ENCODE data around the gene NOP53.
"Not testable (repeated sequence)": the region's sequence is repeated elsewhere in the genome, so short reads cannot be mapped to it uniquely, and the experiment has no call there.

The NOP53 gene

DNA sequence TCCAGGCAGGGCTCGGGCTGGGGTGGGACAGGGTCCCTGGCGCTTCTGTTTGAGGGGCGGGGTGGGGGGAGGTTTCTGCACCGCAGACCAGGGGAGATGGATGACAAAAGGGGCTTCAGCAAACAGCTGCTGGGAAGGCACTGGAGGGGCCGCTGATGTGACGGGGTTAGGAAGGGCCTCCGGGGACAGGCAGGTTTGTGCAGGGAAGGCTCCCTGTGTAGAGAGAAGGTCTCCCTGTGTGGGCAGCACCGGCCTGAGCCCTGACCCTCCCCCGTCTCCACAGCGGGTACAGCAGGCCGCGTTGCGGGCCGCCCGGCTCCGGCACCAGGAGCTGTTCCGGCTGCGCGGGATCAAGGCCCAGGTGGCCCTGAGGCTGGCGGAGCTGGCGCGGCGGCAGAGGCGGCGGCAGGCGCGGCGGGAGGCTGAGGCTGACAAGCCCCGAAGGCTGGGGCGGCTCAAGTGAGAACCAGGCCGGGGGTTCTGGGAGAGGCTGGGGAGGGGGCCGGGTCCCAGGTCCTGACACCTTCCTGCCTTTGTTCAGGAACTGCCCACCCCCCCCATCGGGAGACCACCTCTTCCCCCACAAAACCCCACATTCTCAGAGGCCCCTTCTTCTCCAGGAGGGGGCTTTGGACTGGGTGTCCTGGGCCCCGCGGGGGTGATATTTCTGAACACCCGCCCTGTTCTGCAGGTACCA lies 9.9 kb downstream of the NOP53 start:
- DNase-seq: no peak

DNA sequence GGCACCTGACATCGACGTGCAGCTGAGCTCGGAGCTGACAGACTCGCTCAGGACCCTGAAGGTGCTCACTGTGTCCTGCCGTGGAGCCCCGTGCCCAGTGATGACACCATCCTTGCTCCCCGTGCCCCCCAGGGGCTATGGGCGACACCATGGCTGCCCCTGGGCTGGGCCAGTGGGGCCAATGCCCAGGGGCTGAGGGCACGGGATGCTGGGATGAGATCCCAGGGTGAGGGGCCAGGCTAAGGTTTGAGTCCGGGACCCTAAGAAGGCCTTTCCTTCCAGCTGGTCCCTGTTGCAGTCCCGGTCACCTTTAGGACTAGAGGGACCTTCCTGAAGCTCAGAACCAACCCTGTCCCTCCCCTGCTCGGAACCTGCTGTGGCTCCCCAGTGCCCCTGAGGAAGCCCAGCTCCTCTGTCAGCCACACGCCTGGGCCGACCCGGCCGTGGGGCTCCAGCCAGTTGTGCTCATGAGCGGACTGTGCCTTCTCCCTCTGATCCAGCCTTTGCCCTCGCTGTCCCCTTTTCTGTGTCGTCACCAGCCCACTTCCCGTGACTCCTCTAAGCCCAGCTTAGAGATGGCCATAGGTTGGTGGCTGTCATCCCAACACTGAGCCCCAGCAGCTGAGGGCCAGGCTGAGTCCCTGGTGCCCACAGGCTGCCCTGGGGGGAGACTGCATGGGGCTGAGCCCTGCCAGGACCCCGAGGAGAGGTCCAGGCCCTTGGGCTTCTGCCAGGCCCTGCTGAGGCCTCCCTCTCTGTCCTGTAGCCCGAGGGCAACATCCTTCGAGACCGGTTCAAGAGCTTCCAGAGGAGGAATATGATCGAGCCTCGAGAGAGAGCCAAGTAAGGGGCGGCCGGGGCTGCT lies 10.6 kb downstream of the NOP53 start:
- DNase-seq: no peak

DNA sequence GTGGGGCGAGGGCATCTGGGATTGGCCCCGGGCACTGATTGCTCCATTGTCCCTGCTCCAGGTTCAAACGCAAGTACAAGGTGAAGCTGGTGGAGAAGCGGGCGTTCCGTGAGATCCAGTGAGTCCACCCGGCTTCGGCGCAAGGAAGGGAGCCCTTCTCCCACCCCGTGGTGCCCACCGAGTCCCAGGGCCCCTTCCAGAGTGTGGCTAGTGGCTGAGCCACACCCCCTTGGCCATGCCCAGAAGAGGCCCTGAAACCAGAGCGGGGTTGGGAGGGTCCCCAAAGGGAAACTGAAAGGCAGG lies 11.2 kb downstream of the NOP53 start:
- DNase-seq: no peak

DNA sequence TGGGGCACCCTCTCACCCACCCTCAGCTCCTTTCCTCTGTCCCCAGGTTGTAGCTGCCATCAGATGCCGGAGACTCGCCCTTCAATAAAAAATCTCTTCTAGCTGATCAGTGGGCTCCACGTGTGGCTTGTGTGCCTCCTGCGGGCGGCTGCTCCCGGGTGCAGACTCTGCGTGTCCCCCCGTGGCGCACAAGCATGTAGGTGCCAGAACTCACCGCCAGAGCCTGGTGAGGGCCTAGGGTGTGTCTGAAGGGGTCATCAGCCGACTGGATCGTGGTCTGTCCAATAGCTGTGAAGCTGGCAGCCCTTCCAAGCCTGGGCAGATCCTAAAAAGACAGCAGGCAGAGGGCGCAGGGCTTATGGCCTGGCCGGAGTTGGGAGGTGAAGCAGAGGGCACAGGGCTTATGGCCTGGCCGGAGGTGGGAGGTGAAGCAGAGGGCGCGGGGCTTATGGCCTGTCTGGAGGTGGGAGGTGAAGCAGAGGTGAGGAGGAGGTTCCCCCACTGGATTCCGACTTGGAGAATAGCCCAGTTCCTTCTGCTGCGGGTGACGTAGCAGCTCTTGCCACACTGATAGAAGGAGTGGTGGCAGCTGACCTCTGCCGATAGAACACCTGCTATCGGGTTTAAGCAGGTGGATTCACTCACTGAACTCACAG lies 11.7 kb downstream of the NOP53 start:
- DNase-seq: no peak

DNA sequence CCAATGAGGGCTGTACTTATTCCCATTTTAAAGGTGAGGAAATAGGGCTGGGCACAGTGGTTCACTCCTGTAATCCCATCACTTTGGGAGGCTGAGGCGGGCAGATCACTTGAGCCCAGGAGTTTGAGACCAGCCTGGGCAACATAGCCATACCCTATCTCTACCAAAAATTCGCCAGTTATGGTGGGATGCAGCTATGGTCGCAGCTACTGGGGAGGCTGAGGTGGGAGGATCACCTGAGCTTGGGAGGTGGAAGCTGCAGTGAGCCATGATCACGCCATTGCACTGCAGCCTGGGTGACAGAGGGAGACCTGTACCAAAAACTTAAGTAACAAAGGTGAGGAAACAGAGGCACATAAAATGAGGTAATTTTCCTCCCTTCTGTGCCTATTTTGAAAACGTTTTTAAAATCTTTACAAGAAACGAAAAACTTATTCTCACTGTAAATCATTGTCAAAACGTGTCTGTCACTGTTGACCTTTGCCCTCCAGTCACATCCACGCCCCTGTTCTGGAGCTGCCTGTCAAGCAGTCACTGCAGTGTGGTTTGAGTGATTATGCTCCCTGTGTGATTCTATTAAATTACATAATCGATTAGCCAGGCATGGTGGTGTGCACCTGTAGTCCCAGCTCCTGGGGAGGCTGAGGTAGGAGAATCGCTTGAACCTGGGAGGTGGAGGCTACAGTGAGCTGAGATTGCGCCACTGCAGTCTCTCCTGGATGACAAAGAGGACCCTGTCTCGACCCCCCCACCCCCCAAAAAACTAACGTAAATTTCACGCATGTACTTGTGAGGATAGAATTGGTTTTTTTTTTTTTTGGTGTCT lies 12.5 kb downstream of the NOP53 start:
- DNase-seq: no peak

DNA sequence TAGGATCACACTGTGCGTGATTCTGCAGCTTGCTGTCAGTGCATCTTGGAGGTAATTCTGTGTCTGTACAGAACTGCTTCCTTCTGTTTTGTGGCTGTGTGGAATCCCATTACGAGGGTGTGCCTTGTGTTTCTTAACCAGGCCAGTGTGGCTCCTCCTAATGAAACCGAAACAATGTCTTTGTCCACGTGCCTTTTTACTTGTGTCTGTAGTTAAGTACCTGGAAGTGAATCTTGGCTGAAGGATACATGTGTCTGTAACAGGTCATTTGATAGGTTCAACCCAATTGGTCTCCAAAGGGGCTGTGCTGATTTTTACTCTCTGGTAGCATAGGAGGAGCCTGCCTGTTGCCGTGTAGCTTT lies 13.1 kb downstream of the NOP53 start:
- DNase-seq: no peak

DNA sequence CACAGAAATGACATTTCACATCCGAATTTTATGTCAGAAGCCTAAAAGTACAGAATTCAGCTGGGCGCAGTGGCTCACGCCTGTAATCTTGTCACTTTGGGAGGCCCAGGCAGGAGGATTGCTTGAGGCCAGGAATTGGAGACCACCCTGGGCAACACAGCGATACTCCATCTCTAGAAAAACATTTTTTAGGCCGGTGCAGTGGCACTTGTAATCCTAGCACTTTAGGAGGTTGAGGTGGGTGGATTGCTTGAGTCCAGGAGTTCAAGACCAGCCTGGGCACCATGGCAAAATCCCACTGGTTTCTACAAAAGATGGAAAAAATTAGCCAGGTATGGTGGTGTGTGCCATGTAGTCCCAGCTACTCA lies 15.3 kb downstream of the NOP53 start:
- no peak for DNase-seq

DNA sequence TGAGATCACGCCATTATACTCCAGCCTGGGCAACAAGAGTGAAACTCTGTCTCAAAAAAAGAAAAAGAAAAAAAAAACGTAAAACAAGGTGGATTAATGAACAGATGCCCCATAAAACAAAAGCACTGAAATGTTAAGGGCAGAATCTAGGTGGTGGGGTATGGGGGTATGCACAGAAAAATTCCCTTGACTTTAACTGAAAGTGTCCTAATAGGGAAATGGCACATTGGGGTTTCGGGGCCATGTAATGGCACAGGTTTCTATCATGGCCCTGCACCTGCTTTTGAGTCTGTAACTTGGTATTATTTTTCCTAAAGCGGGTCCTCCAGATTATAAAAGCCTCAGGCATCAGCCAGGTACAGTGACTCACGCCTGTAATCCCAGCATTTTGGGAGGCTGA lies 16.2 kb downstream of the NOP53 start:
- no peak for DNase-seq

DNA sequence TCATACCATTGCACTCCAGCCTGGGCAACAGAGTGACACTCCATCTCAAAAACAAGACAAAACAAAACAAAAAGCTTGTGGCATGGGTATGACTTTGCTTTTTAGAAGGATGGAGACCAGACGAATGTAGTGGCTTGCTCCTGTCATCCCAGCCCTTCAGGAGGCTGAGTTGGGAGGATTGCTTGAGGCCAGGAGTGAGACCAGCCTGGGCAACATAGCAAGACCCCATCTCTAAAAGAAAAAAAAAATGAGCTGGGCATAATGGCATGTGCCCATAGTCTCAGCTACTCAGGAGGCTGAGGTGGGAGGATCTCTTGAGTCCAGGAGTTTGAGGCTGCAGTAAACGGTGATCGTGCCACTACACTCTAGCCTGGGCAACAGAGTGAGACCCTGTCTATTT lies 16.8 kb downstream of the NOP53 start:
- DNase-seq: no peak

DNA sequence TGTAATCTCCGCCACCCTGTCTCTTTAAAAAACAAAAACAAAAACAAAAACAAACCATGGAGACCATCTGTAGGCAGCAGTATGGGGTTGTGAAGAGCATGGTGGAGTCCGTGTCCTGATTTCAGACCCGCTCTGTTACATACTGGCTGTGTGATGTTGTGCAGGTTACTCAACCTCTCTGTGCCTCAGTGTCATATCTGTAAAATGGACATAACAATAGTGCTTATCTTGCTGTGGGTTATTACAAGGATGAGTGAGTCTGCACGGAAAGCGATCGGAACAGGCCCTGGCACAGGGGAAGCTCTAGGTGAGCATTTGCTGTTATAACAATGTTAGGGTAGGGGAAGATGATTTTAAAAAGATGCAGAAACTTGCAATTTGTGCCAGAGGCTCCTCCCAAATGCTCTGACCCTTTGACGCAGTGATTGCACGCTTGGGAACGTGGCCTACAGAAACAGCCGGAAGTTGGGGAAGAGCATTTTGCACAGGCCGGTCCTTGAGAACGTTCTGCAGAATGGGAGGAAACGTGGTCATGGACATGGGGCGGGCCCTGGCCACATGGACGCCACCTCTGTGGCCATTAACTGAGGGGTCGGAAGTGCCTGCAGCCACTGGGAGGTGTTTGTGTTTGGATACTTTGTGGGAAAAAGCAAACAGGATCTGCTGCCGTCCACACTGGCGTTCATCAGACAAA lies 17.4 kb downstream of the NOP53 start:
- no peak for DNase-seq

DNA sequence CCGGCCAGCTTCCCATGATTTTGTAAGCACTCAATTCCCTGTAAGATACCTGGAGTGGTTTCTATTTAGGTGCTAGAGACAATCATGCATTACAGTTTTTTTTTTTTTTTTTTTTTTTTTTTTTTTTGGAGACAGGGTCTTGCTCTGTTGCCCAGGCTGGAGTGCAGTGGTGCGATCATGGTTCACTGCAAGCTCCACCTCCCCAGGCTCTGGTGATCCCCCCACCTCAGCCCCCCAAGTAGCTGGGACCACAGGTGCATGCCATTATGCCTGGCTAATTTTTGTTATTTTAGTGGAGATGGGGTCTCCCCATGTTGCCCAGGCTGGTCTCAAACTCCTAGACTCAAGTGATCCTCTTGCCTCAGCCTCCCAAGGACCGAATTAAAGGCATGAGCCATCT lies 19.4 kb downstream of the NOP53 start:
- DNase-seq: not testable (repeated sequence)

DNA sequence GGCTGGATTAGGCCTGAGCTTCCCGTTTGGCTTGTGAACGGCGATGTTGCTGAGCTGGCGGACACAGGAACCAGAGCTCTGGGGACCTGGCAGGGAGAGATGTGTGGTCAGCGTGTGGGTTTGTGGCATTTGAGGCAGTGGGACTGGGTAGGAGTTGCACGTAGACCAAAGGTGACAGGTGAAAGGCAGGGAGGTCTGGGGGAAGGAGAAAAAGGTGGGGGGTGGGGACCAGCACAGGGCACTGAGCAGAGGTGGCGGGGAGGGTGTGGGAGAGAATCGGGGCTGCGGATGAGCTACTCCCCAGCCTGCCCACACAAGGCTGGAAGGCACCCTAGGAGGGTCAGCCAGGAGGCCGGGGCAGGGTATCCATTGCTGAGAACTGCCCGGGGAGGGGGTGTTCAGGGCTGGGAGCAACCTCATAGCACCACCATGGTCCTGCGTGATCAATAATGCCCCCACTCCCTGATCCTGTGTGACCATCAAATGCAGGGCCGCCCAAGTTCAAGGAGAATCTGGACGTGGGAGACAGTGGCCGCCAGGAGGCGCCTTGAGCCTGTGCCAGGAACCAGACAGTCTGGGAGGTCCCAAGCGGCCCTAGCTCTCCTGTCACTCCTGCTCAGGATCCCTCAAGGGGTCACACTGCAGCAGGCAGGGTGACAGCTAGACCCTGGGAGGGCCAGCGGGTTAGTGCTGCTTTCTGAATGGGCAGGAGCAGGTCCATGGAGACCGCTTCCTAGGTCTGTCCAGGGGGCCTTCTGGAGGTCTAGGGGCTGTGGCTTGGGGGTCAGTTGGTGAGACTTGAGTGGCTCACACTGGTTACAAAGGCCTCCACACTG lies 20.4 kb downstream of the NOP53 start:
- peak; percentile 33 to 61 for DNase-seq

DNA sequence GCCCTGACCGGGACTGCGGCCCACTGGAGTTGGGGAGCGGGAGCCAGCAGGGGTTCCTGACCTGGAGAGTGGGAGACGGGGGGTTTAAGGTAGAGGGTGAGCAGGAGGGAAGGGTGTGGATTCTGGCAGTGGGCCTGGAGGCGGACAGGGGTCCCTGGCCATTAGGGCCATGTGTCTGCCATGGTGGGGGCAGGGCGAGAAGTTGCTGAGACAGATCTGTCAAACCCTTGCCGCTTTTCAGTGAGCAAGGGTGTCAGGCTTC lies 20.9 kb downstream of the NOP53 start:
- DNase-seq: no peak

DNA sequence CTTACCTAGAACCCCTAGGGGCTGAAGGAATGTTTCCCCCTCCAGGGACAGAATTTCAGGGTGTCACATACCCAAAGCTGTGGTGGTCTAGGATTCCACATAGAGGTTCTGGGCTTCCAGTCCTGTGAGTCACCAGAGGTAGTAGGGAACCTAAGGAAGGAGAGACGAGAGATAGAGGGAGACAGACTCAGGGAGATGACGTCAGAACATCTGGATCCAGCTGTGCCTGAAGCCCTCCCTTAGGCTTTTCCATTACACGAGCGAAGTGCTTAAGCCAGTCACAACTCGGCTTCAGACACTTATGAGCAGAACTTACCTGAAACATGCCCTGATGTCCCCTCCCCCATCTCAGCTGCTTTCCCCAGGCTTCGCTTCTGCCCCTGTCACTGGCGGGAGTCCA lies 21.3 kb downstream of the NOP53 start:
- no peak for DNase-seq

DNA sequence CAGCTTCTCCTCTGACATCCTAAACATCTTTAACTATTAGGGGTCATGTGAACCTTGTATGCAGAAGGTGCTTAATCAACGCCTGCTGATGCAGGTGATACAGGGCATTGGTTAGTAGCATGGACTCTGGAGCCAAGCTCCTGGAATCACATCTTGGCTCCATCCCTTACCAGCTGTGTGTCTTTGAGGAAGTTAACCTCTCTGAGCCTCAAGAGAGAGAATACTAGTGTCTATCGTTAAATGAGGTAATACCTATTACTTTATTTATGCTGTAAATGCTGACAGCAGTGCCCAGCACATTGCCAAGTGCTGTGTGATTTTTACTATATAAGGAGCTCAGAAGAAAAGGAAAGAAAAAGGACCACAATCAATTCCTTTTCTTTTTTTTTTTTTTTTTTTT lies 22.0 kb downstream of the NOP53 start:
- DNase-seq: no peak

DNA sequence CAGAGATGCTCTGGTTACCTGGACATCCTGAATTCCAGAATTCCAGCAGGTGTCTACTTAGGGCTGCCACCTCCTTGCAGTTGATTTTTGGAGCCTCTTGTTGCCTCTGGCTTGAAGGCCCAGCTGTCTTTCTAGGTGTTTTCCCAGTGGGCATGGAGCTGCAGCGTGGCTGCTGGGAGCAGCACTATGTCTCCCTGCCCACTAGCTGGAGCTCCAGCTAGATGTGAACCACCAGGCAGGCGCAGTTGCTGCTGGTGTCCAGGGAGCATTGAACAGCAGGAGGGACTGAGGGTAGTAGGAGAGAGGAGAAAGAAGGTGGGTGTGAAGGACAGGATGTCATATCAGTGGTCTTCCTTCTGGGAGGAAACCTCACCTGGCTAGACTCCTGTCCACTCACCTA lies 23.3 kb downstream of the NOP53 start:
- no peak for DNase-seq

DNA sequence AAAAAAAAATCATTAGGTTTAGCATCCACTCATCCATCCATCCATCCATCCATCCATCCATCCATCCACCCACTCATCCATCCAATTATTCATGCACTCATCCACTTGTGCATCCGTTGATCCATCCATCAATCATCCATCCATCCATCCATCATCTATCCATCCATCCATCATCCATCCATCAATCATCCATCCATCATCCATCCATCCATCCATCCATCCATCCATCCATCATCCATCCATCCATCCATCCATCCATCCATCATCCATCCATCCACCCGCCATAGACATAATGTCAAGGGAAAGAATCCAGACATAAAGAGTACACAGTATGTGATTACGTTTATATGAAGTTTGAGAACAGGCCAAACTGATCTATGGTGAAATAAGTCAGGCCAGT lies 24.2 kb downstream of the NOP53 start:
- no peak for DNase-seq

DNA sequence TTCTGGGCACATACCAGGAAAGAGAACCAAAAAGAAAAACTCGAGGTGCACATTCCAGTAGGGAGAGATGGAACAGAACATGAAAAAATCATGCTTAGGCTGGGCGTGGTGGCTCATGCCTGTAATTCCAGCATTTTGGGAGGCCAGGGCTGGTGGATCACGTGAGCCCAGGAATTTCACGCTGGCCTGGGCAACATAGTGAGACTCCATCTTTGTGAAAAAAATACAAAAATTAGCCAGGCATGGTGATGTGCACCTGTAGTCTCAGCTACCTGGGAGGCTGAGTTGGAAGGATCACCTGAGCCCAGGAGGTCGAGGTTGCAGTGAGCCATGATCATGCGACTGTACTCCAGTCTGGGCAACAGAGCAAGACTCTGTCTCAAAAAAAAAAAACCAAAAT lies 25.9 kb downstream of the NOP53 start:
- DNase-seq: not testable (repeated sequence)

DNA sequence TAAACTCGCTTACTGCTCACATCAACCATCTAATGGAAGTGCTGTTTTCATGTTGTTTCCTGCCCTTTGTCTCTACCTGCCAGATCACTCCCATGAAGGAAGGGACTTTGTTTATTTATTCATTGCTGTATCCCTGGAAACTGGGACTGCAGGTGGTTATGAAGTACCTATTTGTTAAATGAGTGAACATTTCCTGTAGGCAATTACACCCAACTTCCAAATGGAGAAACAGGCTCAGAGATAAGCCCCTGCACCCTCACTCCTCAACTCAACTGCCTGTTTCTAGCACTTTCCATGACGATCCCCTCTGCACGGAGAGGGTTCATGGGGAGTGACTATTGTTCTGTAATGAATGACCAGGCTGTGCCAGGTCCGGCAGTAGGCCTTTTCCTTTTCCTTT lies 31.2 kb downstream of the NOP53 start:
- peak; percentile 9 to 21 for DNase-seq

DNA sequence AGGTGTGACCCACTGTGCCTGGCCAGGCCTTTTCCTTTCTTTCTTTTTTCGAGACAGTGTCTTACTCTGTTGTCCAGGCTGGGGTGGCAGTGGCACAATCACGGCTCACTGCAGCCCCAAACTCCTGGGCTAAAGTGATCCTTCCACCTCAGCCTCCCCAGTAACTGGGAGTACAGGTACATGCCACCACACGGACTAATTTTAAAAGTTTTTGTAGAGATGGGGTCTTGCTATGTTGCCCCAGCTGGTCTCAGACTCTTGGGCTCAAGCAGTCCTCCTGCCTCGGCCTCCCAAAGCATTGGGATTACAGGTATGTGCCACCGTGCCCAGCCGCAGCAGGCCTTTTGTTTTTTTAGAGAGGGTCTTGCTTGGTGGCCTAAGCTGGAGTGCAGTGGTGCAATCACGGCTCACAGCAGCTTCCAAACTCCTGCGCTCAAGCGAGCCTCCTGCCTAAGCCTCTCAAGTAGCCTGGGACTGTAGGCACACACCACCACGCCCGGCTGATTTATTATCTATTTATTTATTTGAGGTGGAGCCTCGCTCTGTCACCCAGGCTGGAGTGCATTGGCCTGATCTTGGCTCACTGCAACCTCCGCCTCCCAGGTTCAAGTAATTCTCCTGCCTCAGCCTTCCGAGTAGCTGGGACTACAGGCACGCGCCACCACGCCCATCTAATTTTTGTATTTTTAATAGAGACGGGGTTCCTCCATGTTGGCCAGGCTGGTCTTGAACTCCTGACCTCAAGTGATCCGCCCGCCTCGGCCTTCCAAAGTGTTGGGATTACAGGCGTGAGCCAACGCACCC lies 32.1 kb downstream of the NOP53 start:
- not testable (repeated sequence) for DNase-seq

Measured in hippocampal formation (tissue), 2 donors.